Hematopoietic multipotent progenitor cell treated with erythropoietin and hydrocortisone succinate and interleukin-3 and kit ligand, for 6 days (in vitro differentiated cells): ENCODE results near the gene COMP.

Experiments used
- DNase-seq: peaks from one replicate; pipeline ENCODE4 v3.0.0-alpha.2; 2015

COMP gene

DNA sequence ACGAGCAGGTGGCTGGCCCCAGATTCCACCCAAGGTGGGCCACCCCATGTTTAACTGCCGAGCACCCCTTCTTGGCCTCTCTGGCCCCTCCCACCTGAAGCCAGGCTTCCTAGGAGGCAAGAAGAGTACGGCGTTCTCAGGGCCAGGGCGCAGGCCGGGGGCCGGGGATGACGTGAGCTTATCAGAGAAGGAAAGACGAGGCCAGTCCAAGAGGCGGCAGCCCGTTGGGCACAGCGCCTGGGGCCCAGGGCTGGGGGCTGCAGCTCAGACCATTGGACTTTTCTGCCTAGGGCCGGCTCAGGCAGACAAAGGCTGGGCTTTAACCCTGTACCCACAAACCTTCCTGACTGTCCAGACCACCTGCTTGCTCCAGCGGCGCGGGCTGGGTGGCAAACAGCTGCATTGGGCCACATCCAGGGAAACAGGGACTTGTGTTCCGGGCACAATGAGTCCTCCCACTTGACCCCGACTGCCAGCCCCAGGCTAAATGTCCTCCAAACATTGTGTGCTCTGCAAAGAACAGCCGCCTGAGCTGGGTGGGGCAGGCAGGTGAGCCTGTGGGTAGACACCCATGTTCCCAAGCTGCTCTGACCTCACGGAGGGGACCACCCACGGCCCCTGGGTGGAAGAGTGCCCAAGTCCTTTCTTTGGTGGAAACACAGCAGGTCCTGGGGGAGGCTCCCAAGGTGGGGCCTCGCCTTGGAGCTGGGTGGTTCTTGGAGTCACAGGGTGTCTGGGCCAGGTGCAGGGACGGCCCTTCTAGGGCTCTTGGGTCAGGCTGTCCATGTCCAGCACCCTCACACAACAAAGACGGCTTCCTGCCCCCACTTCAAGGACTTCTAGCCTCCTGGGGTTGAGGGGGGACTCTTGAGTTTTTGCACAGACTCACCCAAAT is 21.9 kb downstream of the COMP start:
- DNase-seq = no peak

DNA sequence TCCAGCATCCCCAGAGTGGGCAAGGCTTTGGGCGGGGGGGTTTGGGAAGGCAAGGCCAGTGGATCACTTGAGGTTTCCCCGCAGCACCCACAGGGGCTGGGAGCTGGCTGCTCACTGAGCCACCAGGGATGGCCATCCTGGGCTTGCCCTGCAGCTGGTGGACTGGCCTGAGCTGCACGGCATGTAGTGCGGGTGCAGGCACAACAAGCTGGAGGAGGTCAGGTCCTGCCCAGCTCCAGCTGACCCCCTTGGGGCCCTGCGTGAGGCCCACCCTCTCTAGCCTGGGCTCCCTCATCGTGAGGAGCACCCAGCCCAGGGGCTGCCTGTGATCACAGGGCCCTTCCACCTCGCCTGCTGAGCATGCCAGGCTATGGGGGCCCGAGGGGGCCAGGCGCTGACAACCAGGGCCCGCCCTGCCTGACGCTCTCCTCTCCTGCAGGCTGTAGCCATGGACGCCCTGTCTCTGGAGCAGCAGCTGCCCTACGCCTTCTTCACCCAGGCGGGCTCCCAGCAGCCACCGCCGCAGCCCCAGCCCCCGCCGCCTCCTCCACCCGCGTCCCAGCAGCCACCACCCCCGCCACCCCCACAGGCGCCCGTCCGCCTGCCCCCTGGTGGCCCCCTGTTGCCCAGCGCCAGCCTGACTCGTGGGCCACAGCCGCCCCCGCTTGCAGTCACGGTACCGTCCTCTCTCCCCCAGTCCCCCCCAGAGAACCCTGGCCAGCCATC is 22.9 kb downstream of the COMP start:
- DNase-seq = no peak

DNA sequence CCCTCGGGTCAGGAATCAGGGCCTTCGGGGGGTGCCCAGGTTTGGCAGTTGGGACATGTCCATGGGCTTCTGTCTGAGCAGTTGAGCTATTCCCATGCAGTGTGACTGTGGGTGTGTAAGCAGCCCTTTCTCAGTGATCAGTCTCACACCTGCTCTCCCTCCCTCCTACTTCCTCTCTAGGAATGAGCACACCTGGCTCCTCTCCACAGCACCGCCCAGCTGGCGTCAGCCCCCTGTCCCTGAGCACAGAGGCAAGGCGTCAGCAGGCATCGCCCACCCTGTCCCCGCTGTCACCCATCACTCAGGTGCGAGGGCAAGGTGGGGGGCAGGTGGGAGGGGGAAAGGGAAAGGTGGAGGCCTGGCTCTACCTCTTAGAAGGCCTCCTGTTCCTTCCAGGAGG is 25.9 kb downstream of the COMP start:
- DNase-seq = no peak

DNA sequence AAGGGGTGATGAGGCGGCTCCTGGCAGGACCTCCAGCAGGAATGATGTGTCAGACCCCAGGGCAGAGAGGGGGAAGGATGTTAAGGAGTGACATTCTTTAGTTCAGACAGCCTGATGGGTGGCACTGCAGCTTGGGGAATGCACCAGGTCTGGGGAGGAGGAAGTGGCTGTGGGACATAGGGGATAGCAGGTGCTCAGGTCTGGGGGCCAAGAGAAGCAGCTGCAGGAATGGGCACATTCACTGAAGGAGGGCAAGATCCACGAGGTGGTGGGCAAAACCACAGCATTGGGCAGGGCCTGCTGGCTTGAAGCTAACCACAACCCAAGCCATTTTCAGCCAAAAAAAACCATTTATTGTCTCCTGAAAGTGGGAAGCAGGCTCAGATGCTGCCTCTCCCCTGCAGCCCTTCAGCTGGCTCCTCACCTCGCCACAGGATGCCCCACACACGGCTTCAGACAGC is 26.5 kb downstream of the COMP start:
- DNase-seq = no peak

DNA sequence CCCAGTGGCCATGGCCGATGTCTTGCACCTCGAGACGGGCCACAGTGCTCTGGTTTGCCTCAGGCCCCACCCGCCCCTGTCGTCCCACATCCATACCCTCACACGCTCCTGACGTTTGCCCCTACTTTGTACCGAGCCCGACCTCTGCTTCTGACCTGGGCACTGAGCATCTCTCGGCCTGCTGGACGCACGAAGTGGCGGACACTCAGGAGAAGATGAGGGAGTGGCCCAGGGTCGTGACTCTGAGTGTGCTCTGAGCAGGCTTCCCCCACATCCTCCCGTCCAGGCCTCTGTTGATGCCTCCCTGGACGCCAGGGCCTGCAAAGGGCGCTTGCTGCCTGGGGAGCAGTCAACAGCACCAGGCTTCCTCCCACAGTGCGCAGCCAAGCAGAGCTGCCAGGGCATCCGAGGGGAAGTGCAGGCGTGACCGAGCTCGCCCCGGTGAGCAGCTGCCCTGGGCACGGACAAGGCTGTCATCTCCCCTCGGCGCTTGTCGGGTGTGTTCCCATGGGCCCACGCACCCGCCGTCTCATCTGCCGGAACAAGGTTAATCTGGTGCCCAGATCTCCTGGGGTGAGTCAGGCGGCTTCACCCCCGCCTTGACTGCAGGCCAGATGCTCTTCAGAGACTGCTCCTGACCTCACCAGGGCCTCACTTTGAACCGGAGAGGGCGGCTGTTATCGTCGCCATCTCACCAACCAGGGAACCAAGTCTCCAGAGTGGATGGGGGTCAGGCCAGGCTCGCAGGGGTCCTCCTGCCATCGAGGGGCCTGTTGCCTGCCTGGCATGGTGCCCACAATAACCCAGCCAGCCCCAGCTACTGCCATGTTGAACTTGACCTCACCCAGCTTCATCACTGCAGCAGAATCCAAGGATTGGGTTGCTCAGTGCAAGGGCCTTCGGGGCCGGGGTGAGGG is 27.2 kb downstream of the COMP start:
- DNase-seq = peak; percentile 75

DNA sequence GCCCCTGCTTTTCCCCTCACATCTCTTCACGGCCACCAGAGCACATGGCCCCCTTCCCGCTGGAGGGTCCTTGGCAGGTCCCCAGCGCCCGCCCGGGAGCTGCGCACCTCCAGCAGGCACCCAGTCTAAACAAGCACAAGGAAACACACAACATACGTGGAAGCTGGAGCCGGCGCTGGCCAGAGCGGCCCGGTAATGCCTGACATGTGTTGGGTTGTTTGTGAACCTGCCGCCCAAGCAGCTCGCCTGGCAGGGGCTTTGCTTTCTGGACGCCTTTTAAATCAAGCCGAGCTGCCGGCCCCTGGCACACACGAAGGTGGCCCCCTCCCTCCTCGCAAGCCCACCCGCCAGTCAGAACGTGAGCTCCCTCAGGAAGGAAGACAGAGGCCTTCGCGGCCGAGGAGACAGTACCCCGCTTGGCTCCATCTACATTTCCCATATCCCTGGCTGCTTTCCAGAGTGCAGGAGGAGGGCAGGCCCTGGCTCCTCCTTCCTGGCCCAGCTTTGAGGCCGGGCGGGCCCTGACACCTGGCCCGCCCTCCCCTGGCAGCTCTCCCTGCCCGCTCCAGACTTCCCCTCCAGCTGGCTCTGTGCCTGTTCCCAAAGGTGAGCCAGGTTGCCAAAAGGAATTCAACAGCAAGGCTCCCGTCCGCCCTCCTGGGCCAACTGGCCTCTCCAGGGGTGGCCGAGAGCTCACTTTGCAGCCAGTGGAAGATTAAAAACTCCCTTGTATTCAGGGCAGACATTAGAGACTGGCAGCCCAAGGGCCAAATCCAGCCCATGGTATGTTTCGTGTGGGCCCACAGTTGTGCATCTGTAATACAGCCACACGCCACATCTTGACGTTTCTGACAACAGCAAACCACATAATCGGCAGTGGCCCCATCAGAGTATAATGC is 28.7 kb downstream of the COMP start:
- DNase-seq = peak; percentile 34

DNA sequence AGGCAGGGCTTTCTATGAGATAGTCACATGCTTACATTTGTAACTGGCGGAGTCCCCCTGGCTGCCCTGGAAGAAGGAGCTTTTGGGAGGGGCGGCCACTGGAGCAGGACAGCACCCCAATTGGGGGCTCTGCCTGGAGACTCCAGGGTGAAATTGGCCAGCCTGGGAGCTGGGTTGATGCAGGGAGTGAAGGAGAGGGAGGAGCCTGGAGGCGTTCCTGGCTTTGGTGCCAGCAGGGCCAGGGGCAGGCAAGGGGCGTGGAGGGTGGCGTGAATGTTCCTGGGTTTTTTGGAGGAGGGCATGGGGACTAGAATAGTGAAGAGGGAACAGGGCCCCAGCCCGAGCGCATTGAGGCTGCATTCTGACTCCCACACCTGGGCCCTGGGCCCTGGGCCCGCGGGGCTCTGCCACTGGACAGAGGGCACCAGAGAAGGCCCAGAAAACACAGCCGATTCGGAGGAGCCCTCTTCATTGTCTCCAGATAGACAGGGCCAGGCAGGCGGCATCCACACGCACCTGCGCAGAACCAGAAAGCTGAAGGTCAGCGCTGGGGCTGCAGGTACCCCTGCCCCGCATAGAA is 29.5 kb downstream of the COMP start:
- no peak for DNase-seq

DNA sequence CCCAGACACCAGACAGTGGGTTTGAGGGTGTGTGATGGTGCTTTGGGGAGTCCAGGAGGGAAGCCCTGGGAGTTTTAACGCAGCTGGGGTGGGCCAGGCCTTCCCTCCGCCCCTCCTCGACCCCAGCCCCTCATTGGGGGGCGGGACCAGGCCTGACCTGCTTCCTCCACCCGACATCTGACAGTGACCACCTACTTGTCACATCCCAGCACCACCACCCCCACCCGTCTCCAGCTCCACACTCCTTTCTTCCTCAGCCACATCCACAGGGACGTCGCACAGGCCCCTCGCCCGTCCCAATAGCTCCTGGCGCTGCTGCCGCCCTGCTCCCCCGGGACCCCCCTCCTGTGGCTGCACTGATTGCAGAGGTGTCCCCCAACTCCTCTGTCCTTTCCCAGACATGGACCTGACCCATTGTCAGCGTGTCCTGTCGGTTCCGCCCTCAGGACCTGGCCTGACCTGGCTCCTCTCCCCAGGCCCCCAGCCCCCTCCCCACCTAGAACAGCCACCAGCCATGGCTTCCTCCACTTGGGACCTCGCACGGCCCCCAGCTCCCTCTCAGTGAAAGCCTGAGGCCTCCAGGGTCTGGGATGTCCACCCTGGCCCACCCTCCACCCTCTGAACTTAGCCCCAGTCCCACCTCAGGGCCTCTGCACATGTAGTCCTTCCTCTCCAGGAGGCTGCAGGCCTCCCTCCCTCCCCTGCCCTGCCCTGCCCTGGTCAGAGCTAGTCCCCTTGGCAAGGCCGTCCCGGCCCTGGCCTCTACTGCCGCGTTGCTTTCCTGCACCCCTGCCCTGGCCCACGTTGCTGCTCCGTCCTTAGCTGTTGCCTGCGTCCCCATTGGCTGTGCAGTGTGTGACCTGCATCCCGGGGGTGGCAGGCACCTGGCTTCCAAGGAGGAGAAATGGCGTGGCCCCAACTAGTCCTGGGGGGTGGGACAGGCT is 30.4 kb downstream of the COMP start:
- DNase-seq = no peak

DNA sequence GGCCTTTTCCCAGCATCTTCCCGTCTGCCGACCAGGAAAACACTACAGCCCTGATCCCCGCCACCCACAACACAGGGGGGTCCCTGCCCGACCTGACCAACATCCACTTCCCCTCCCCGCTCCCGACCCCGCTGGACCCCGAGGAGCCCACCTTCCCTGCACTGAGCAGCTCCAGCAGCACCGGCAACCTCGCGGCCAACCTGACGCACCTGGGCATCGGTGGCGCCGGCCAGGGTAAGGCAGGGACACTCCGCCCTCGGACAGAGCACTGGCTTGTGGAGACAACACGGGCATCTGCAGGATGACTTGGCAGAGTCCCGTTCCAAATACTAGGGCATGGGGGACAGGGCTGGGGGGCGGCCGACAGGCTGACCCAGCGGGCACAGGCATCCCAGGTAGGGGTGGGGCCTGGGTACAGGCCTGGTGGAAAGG is 31.1 kb downstream of the COMP start:
- DNase-seq = no peak

DNA sequence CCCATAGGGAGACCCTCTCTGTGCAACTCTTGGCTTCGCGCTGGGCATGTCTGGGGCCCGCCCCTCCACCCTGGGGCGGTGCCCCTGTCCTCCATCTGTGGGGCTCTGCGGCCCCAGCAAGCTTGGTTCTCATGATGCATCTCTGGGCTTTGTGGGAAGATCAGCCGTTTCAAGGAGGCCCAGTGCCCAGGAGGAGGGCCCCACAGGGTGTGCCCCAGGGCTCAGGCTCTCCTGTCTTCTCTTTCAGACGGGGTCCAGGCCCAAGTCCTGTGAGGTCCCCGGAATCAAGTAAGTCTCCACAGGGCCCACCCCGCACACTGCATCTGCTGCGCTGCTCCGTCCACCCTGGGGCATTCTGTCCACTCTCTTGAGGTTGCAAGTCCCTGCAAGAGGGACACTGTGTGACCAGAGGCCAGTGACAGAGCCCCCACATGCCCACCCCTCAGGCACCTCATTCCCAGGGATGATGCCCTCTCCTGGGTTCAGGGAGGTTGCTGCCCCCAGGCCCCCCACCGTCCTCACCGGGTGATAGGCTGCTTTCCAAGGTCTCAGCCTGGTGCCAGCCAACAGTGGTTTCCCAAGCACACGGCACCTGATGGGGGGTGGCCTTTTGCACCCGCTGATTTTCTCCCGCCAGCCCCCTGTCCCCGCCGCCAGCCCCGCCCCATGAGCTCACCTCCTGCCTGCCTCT is 31.7 kb downstream of the COMP start:
- no peak for DNase-seq

DNA sequence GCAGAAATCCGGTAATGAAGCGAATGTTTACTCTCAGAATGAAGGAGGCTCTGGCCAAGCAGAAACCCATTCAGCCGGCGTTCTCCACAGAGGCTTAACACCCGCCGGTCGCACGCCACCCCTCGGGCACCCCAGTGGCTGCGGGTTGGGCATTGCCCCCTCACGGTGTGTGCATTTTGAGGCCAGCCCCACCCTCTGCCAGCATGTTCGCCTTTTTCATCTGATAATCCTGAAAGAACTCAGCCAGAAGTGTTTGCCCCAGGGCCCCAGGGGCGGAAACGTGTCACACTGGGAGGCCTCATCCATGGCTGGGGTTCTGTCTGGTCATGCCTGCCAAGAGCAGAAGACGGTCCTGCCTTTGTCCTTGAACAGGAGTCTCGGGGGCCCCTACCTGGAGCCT is 34.2 kb downstream of the COMP start:
- peak; percentile 45 for DNase-seq

DNA sequence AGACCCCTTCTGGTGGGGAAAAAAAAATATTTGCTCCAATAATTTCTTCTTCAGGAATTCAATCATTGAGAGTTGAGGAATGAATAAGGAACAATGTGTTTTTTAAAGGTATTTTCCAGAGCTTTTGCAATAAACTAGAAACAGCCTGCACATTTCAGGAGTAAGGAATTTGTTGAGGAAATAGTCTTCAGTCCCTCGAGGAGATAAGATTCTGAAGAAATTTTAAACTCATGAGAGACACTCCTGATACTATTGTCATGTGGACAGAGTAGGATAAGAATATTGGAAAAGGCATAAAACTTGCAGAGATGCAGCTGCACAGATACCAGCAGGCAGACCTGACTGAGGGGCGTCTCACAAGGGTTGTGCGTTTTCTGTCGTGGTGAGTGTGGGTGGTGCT is 36.6 kb downstream of the COMP start:
- no peak for DNase-seq

DNA sequence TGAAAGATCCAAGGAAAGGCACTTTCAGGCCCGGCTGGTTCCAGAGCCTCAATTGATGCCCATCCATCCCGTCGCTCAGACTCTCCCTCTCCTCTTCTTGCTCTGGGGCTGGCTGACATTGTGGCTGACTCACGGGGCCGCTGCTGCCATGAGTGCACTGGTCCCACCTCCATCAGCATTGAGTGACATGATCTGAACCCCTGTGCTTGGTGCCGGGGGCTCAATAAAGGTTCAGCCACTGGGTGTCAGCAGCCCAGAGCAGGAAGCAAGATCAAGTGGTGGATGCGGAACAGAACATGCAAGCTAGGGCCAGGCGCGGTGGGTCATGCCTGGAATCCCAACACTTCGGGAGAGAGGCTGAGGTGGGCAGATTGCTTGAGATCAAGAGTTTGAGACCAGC is 39.5 kb downstream of the COMP start:
- no peak for DNase-seq

DNA sequence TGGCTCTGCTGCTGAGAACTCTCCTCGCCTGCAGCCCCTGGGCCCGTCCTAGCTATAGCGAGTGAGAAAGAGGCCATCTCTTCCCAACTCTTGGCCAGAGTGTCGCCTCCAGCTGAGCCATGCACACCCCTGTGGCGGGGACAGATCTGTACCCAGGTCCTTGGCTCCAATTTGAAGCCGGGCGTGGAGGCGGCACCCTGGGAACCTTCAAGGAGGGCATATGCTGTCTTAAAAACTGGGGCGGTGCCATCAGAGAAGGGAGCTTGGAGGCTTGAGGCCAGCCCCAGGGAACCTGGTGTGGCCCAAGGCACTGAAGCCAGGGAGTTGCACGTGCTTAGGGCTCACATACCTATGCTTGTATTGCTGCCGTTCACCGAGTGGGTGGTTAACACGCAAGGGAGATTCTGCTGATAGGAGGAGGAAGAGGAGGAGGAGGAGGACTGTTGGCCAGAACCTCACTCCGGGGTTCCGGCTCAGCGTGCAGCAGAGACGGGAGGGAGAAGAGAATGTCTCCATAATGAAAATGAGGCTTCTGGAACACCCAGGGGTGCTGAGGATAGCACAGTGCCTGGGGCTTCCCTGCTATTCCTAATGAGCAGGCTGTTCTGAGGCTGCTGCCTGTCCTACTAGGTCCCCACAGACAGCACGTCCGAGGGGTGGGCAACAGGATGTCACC is 40.7 kb downstream of the COMP start:
- no peak for DNase-seq

DNA sequence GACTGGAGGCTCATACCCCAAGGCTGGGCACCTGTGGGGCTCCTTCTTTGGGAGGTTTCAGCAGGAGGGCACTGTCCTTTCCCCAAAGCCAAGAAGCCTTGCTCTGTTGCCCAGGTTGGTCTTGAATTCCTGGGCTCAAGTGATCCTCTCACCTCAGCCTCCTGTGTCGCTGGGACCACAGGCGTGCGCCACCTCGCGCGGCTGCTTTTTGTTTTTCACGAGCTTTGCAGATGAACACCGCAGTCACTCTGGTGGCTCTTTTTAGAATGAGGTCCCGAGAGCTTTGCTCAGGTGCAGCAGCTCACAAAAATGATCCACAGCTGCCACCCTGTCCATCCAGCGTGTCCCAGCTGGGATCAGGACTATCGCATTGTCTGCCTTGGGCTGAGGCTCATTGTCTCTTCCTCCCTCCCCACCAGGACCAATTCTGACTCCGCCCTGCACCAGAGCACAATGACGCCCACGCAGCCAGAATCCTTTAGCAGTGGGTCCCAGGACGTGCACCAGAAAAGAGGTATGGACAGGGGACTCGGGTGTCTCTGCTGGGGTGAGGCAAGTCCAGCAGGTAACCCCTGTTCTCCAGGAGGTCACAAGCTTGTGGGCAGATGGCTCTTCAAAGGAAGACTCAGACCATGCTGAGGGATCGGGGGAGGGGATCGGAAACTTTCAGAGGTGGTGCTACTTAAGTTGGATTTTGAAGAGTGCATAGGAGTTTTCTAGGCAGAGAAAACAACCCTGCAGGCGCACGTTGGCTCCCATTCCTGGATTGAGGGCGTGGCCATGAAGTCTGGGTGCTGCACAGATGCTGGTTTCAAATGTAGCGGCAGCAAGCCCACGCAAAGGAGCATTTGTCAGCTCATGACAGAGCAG is 41.5 kb downstream of the COMP start:
- DNase-seq = no peak

DNA sequence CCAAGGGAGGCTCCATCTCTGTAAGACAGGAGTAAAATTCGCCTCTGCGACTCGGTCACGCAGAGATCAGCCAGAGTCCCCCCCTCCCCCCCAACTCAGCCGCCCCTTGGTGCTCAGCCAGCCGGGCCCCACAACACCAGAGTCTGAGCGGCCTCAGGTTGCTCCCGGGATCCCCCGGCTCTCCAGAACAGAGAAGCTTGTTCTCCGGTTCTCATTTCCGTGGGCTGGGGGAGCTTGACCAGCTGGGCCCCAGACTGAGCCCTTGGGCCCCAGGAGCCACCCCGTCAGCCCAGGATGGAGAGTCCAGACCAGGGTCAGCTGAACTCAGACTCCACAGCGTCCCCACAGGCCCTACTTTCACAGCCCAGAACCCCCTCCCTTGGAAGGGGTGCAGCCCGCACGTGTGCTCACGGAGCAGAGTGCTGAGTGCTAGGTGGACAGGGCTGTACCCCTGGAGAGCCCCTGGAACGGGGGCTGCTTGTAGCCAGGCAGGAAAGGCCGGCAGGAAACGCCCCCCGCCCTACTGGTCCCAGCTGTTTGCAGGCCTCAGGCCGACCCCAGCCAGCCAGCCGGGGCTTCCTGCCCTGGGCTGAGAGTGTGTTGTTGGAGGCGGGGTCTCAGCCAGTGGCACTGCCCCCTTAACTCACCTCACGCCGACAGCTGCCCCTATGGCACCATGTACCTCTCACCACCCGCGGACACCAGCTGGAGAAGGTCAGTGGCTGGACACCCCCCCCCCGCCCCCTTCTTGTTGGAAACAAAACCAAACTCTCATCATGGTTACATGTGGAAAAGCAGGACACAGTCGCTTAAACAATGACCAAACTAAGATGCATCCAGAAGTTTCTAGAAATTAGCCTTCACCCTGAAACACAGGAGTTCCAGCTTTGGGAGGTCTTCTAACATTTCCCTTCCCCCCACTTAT is 44.4 kb downstream of the COMP start:
- no peak for DNase-seq

DNA sequence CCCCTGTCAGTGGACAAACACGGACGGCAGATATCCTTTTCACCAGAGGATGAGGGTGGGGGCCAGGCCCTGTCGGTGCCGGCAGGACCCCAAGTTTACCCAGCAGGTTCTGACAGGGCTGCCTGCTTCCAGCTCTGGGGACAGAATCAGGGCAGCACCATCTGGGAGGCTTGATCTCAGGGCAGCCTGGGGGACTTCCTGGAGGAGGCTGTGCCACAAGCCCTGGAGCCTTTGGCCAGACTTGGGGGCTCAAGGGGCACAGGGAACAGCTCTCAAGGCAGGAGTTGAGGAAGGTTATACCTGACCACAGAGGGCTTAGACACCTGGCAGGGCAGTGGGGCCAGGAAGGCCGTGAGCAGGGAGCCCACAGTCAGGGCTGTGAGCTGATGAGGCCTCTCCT is 45.2 kb downstream of the COMP start:
- DNase-seq = no peak
